ENCODE results near the gene DEFB123.

The DEFB123 gene

DNA sequence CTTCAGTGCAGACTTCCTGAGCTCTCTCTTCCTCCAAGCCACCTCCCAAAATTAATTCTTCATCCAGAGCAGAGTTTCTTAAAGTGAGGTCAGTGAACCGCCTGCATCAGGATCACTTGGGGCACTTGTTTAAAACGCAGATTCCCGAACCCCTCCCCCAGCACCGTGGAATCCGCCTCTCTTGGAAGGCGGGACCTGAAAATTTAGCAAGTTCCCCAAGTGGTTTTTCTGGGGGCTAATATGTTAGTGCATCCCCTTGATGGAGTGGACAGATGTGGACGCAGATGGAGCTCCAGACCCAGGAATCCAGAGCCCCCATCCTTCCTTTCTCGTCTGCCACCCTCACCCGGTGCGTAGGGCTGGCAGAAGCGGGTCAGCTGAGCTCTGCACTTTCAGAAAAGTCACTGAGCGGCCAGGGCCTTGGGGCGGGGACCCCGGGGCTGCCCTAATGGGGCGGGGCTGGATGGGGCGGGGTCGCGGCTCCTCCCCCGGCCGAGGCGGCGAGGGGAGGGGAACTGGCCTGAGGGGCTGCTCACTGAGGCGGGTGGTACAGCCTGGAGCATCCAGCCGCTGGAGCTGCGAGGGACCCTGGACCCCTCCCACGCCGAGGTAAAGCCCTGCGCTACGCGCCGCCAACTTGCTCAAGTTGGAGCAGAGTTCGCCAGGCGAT is 34.5 kb downstream of the DEFB123 start, which contains the start of the genes DEFB124 and REM1:
DEFB124 (minus strand) TSS at position 370 of the 670 bp plus-strand sequence. CDS start 2,114 bp downstream, outside the sequence.
REM1 (plus strand) TSS at position 531 of the 670 bp plus-strand sequence. CDS start 1,158 bp downstream, outside the sequence.
- no peak for DNase-seq

GRCh38 chr20:31475472-31476293 is 35.3 kb downstream of the DEFB123 start:
- DNase-seq = no peak

GRCh38 chr20:31476294-31476585 is 35.8 kb downstream of the DEFB123 start:
- no peak for DNase-seq

DNA sequence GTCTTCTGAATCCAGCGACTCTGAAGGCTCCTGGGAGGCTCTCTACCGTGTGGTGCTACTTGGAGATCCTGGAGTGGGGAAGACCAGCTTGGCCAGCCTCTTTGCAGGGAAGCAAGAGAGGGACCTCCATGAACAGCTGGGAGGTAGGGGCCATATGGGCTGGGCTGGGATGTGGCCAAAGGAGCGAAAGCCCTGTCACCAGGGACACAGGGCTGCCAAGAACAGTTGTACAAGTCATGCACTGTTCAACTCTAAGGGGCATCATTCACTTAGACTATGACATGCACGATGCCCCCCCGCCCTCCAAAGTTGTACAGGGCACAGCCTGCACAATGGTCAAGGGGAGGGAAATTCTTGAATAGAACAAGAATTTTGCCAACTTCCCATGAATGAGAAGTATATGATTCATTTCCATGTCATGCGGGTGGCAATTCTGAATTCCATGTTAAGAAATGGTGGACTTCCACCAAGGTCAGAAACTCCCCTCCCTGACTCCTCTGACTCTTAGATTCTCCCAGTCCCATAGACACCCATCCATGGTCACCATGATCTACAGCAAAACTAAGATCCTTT is 36.3 kb downstream of the DEFB123 start:
- no peak for DNase-seq

DNA sequence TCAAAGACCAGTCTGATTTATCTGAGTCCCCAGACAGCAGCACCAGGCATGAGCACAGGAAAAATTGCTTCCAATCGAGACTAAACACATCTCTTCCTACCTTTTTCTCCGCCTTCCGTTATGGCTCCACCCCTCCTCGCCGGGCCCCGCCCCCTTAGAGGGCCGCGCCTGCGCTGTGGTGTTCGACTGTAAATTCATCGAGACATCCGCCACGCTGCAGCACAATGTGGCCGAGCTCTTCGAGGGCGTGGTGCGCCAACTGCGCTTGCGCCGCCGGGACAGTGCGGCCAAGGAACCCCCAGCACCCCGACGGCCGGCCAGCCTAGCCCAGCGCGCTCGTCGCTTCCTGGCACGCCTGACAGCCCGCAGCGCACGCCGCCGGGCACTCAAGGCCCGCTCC is 43.6 kb downstream of the DEFB123 start:
- DNase-seq = no peak

DNA sequence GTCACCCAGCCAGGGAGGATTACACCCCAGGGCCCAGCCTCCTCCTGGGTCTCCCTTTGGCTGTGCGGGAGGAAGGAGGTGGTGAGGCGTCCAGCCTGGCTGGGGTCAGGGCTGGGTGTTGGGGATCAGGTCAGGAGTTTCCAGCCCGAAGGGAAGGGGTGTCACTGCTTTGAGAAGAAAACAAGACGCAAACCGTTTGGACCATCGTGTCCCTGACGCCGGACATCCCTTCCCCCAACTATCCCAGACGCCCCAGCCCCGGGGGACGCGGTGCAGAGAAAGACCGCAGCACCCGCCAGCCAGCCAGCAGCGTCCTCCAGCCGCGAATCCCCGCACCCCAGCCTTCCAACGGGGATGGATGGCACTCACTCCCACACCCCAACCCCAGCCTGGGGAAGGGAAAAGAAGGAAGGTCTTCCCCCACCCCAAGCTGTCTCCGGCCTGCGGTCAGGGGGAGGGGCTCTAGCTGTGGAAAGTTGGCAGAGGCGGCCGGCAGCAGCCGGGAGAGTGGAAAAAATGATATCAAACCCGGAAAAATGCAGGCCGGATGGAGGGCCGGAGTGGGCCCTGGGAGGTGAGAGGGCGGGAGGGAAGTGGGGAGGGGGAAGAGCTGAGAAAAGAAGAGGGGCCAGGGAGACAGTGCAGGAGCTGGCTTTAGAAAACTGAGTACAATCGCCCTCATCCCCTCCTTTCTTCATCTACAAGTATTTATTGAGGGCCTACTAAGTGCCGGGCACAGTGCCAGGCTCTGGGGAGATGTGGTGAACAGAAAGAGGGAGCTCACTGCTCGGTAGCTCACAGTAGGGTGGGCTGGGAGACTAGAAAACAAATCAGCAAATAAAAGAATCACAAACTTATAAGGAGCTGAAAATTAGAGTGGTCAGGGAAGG is 45.3 kb downstream of the DEFB123 start:
- no peak for DNase-seq

GRCh38 chr20:31488115-31488514 is 47.7 kb downstream of the DEFB123 start:
- DNase-seq = no peak

DNA sequence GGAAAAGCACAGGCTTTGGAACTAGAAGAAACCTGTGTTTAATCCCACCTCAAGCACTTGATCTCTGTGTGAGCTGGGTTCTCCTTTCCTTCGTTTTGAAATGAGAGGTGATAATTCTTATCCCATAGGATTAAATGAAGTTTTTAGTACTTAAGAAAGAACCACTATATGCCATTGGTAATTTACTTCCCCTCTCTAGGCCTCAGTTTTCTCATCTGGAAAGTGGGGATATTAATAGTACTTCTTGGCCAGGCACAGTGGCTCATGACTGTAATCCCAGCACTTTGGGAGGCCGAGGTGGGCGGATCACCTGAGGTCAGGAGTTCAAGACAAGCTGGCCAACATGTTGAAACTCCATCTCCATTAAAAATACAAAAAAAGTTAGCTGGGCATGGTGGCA is 48.7 kb downstream of the DEFB123 start:
- no peak for DNase-seq

DNA sequence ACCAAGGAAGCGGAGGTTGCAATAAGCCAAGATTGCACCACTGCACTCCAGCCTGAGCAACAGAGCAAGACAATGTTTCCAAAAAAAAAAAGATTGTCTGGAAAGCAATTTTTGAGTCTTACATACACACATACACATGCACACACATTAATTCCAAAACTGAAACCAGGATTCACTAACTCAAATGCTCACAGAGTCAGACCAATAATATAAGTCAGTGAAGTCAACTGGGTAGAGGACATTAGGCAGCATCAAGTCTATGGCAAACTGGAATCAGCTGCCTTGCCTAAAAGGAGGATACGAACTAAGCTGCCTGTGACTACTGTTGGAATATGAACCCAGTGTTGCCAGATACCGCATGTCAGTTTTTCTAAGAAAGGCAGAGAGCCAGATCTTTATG is 50.3 kb downstream of the DEFB123 start:
- DNase-seq = no peak

GRCh38 chr20:31494131-31494530 is 53.7 kb downstream of the DEFB123 start:
- DNase-seq = no peak

DNA sequence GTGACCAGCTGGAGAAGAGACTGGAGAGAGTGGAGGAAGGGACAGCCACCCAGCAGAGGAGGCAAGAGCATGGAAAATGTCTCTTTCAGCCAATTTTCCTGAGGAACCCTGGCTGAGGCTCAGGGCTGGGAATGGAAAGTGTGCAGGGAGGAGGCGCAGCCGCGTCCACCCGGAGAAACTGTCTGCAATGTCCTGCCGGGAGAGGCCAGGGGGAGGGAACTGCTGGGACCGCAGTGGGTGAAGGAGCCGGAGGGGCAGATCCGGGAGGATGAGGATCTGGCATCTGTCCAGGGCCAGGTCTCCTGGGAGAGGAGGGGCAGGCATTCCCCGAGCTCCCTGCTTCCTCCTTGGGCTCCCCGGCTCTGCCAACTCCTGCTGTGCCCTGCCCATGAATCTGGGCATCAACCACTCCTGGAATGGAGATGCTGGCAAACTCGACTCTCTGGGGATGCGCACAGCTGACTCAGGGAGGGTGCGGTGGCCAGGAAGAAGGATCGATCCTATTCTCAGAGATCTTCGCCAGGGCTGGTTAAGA is 56.4 kb downstream of the DEFB123 start:
- no peak for DNase-seq

- DNase-seq = no peak
Measured at GRCh38 chr20:31497838-31498540, 57.6 kb downstream of the DEFB123 start.

Data from NCI-H1092 (cell line).